IMR-90 (cell line): ENCODE measurements around the gene AGPAT3. TPM values are rescaled to one million over a fixed set of nuclear protein-coding genes. Genes with fewer than 3 reads are reported as not detected.

Source experiments
- ATAC-seq: fragments of 200-7000 bp; cut with Tn5 transposase; 2 replicates; pipeline ENCODE4 v1.9.1; 2020; ENCODE audit warnings: low read depth, mild to moderate bottlenecking, moderate library complexity
- BruUV-seq: library from RNA; stranded (reverse); fragments of 400-500 nt; replicated peaks from 2 replicates; lab custom pipeline; 2021; lab: Mats Ljungman, UMichigan
- CTCF ChIA-PET: fragments of 300-600 bp; formaldehyde crosslinking; extraction: SDS; loops from one replicate; lab custom pipeline; 2021; ENCODE audit warnings: antibody characterized with exemption; lab: Yijun Ruan, JAX
- POLR2A ChIA-PET: fragments of 300-600 bp; sonication (Branson Sonifier 250); formaldehyde crosslinking; loops from one replicate; lab custom pipeline; 2022; ENCODE audit warnings: antibody characterized with exemption; ENCODE audit not compliant: unreplicated experiment; lab: Charles Lee
- DNase-seq: peaks from one replicate; pipeline ENCODE4 v3.0.0; 2013
- H2AFZ ChIP-seq: replicated peaks from 2 replicates; pipeline ENCODE3; 2013; ENCODE audit warnings: low read length, mild to moderate bottlenecking; ENCODE audit not compliant: poor library complexity
- H2AK5ac ChIP-seq: 2 replicates; pipeline ENCODE4 v1.6.1; 2013; ENCODE audit warnings: low read depth, low read length, inconsistent platforms
- H2AK9ac ChIP-seq: replicated peaks from 2 replicates; pipeline ENCODE3; 2013; ENCODE audit warnings: mild to moderate bottlenecking, low read depth, low read length, moderate library complexity; ENCODE audit not compliant: poor library complexity
- H2BK120ac ChIP-seq: 2 replicates; pipeline ENCODE4 v1.6.1; 2013; ENCODE audit warnings: low read depth, low read length, inconsistent platforms
- H2BK15ac ChIP-seq: 3 replicates; pipeline ENCODE4 v1.6.1; 2013; ENCODE audit warnings: low read depth, low read length, inconsistent platforms
- H2BK20ac ChIP-seq: 2 replicates; pipeline ENCODE4 v1.6.1; 2013; ENCODE audit warnings: low read depth, mild to moderate bottlenecking, inconsistent platforms, low read length, moderate library complexity
- H2BK5ac ChIP-seq: 2 replicates; pipeline ENCODE4 v1.6.1; 2013; ENCODE audit warnings: mild to moderate bottlenecking, low read depth, low read length, inconsistent platforms; ENCODE audit not compliant: poor library complexity, severe bottlenecking
- H3K14ac ChIP-seq: replicated peaks from 2 replicates; pipeline ENCODE4 v1.6.1; 2013; ENCODE audit warnings: low read depth, low read length, inconsistent platforms
- H3K18ac ChIP-seq: 2 replicates; pipeline ENCODE4 v1.6.1; 2013; ENCODE audit warnings: low read depth, low read length, control low read depth
- H3K23ac ChIP-seq: 2 replicates; pipeline ENCODE4 v1.6.1; 2013; ENCODE audit warnings: low read depth, low read length, inconsistent platforms
- H3K27ac ChIP-seq: 2 replicates; pipeline ENCODE4 v1.5.1; 2013; ENCODE audit warnings: mild to moderate bottlenecking, control low read depth, low read length; ENCODE audit not compliant: insufficient read depth
- H3K27me3 ChIP-seq: 2 replicates; pipeline ENCODE4 v1.6.1; 2013; ENCODE audit warnings: low read length; ENCODE audit not compliant: control insufficient read depth, insufficient read depth
- H3K36me3 ChIP-seq: 2 replicates; pipeline ENCODE4 v1.6.1; 2013; ENCODE audit warnings: low read length, mixed read lengths; ENCODE audit not compliant: control insufficient read depth, insufficient read depth
- H3K4ac ChIP-seq: 2 replicates; pipeline ENCODE4 v1.6.1; 2013; ENCODE audit warnings: low read depth, low read length, inconsistent platforms
- H3K4me1 ChIP-seq: 2 replicates; pipeline ENCODE4 v1.6.1; 2013; ENCODE audit warnings: low read length, mixed read lengths; ENCODE audit not compliant: control insufficient read depth, insufficient read depth
- H3K4me2 ChIP-seq: 2 replicates; pipeline ENCODE4 v1.6.1; 2013; ENCODE audit warnings: low read depth, mild to moderate bottlenecking, control low read depth, low read length, moderate library complexity
- H3K4me3 ChIP-seq: 2 replicates; pipeline ENCODE4 v1.5.1; 2013; ENCODE audit warnings: low read depth, mild to moderate bottlenecking, control low read depth, low read length, moderate library complexity; ENCODE audit not compliant: insufficient read depth
- H3K56ac ChIP-seq: 2 replicates; pipeline ENCODE4 v1.6.1; 2013; ENCODE audit warnings: low read length, inconsistent platforms; ENCODE audit not compliant: insufficient read depth; ENCODE audit errors: extremely low read depth
- H3K79me1 ChIP-seq, 2 experiments: 2 replicates each; pipeline ENCODE4 v1.6.1; 2013; ENCODE audit warnings: low read length in 2 of 2, inconsistent platforms in 1 of 2, low read depth in 1 of 2
- H3K9ac ChIP-seq: 2 replicates; pipeline ENCODE4 v1.6.1; 2013; ENCODE audit warnings: low read depth, low read length, control low read depth
- H3K9me1 ChIP-seq: 2 replicates; pipeline ENCODE4 v1.6.1; 2013; ENCODE audit warnings: low read length, inconsistent platforms; ENCODE audit not compliant: insufficient read depth
- H3K9me3 ChIP-seq: 2 replicates; pipeline ENCODE4 v1.6.1; 2013; ENCODE audit warnings: low read length; ENCODE audit not compliant: control insufficient read depth, insufficient read depth
- H4K20me1 ChIP-seq: 2 replicates; pipeline ENCODE4 v1.6.1; 2013; ENCODE audit warnings: low read length, inconsistent platforms; ENCODE audit not compliant: insufficient read depth
- H4K5ac ChIP-seq: 2 replicates; pipeline ENCODE4 v1.6.1; 2013; ENCODE audit warnings: mild to moderate bottlenecking, low read depth, low read length, control low read depth
- H4K8ac ChIP-seq, 2 experiments: 2 replicates each; pipeline ENCODE4 v1.6.1; 2013; ENCODE audit warnings: low read depth in 2 of 2, low read length in 2 of 2, control low read depth in 1 of 2, inconsistent platforms in 1 of 2
- H4K91ac ChIP-seq: 2 replicates; pipeline ENCODE4 v1.6.1; 2013; ENCODE audit warnings: low read depth, low read length, inconsistent platforms; ENCODE audit not compliant: insufficient read depth
- BHLHE40 ChIP-seq: fragments of 150-350 bp; IDR thresholded peaks from 2 replicates; pipeline ENCODE4 v1.6.1; 2016; ENCODE audit warnings: mild to moderate bottlenecking, low read depth, low read length
- CEBPB ChIP-seq: IDR thresholded peaks from 2 replicates; pipeline ENCODE4 v1.6.1; 2012; ENCODE audit warnings: low read depth, low read length, improper control_type of control experiment
- CHD1 ChIP-seq: IDR thresholded peaks from 2 replicates; pipeline ENCODE4 v1.6.1; 2012; ENCODE audit warnings: low read depth, low read length, improper control_type of control experiment
- ELK1 ChIP-seq: fragments of 150-350 bp; IDR thresholded peaks from 2 replicates; pipeline ENCODE4 v1.6.1; 2016; ENCODE audit warnings: low read depth, mild to moderate bottlenecking, low read length, moderate library complexity, borderline replicate concordance
- FOS ChIP-seq: fragments of 150-350 bp; IDR thresholded peaks from 2 replicates; pipeline ENCODE4 v1.6.1; 2016; ENCODE audit warnings: low read depth, low read length
- MAFK ChIP-seq: IDR thresholded peaks from 2 replicates; pipeline ENCODE4 v1.6.1; 2012; ENCODE audit warnings: low read depth, low read length, improper control_type of control experiment
- MAZ ChIP-seq: IDR thresholded peaks from 2 replicates; pipeline ENCODE4 v1.6.1; 2012; ENCODE audit warnings: low read depth, mild to moderate bottlenecking, low read length, improper control_type of control experiment, moderate library complexity, borderline replicate concordance
- MXI1 ChIP-seq: IDR thresholded peaks from 2 replicates; pipeline ENCODE4 v1.6.1; 2012; ENCODE audit warnings: low read depth, mild to moderate bottlenecking, low read length, moderate library complexity, borderline replicate concordance
- NFE2L2 ChIP-seq: fragments of 150-350 bp; IDR thresholded peaks from 2 replicates; pipeline ENCODE4 v1.6.1; 2016; ENCODE audit warnings: low read depth, mild to moderate bottlenecking, low read length
- POLR2A ChIP-seq: IDR thresholded peaks from 2 replicates; pipeline ENCODE4 v1.6.1; 2012; ENCODE audit warnings: mild to moderate bottlenecking, low read depth, low read length
- RAD21 ChIP-seq: IDR thresholded peaks from 2 replicates; pipeline ENCODE4 v1.6.1; 2012; ENCODE audit warnings: low read length, improper control_type of control experiment
- RCOR1 ChIP-seq: IDR thresholded peaks from 2 replicates; pipeline ENCODE4 v1.6.1; 2012; ENCODE audit warnings: mild to moderate bottlenecking, low read length, improper control_type of control experiment; ENCODE audit not compliant: insufficient replicate concordance
- RFX5 ChIP-seq: IDR thresholded peaks from 2 replicates; pipeline ENCODE4 v1.8.0; 2012; ENCODE audit warnings: low read depth, mild to moderate bottlenecking, low read length, moderate library complexity
- SMC3 ChIP-seq: fragments of 150-350 bp; IDR thresholded peaks from 2 replicates; pipeline ENCODE4 v1.6.1; 2016; ENCODE audit warnings: low read depth, mild to moderate bottlenecking, antibody characterized with exemption, low read length, moderate library complexity
- WGBS, 2 experiments: methylation state at CpG; one replicate each; pipeline versions ENCODE4 v1.1.5 to v1.1.7; 2013; ENCODE audit warnings: missing lambda C conversion rate in 2 of 2; ENCODE audit not compliant: insufficient read length in 1 of 2; ENCODE audit errors: extremely low coverage in 2 of 2; 5-methylcytosine and 5-hydroxymethylcytosine counted together
- dilution Hi-C: fragments of 300-500 bp; cut with HindIII; formaldehyde crosslinking; loops from one replicate; pipeline ENCODE4 v1.14.3; 2018; ENCODE audit warnings: low sequenced_read_pairs; ENCODE audit not compliant: unreplicated experiment
- in situ Hi-C: fragments of 300-500 bp; cut with MboI; formaldehyde crosslinking; loops from 3 replicates; pipeline ENCODE4 v1.14.3; 2019; ENCODE audit warnings: low sequenced_read_pairs, inconsistent platforms, mixed read lengths
- intact Hi-C: fragments of 100-400 bp; cut with micrococcal nuclease; formaldehyde crosslinking; loops from 2 replicates; pipeline ENCODE4 v1.10.0; 2022
- polyA plus RNA-seq, 3 experiments: library from polyadenylated mRNA; depleted of rRNA; stranded (reverse); fragments of >200 nt; gene quantifications; 2 replicates each; pipeline ENCODE4 v1.2.3, GENCODE V29; 2012; ENCODE audit warnings: low replicate concordance in 1 of 3
- total RNA-seq: library from RNA; depleted of rRNA; stranded (reverse); fragments of >200 nt; gene quantifications from 2 replicates; pipeline ENCODE4 v1.2.3, GENCODE V29; 2012
- TF ChIP-seq, protein P1 (sequence below): fragments of 150-350 bp; IDR thresholded peaks from 2 replicates; pipeline ENCODE4 v1.6.1; 2017; ENCODE audit warnings: mild to moderate bottlenecking, antibody characterized with exemption, low read length, low read depth
- TF ChIP-seq, protein P2 (sequence below): conservative IDR thresholded peaks from 2 replicates; pipeline ENCODE4 v1.5.1; 2012; ENCODE audit warnings: mild to moderate bottlenecking, low read depth, low read length, improper control_type of control experiment

The AGPAT3 gene
- total and polyA plus RNA-seq, 2 of the 4 experiments (the other 2 are of a cell fraction), result 27.1 to 38.7 TPM

DNA sequence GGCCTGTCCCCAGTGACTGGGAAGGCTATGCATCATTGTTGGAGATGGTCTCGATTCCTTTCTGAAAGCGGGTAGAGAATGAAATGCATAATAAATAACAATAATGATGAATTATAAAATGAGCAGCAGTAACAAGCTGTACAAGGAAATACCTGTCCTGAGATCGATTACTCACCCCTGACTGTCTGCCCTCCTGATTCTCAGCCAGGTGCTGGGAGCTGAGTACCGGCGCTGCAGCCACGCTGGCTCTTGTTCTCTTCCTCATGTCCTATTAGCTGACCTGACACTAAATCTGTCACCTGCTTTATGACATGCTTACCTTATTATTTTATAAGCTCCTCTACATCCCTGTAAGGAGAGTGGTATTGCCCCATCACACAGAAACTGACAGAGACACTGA is 3.4 kb downstream of the AGPAT3 start:
- DNase-seq (no peak), ATAC-seq (no peak)
- no peak overlapping the region for H3K27ac ChIP-seq
- H3K9ac ChIP-seq, result no peak overlapping the region
- H2AFZ ChIP-seq, result no peak overlapping the region
- ChIA-PET POLR2A (no interaction called here), CTCF (no interaction called here)
- H3K56ac ChIP-seq, result no peak overlapping the region
- WGBS, 2 experiments, result no CpG with 5 or more reads among the region's 6 CpGs
- H3K14ac ChIP-seq, result no peak overlapping the region
- H2BK20ac ChIP-seq, result no peak overlapping the region
- no peak overlapping the region for H2BK5ac ChIP-seq
- H2AK5ac ChIP-seq, result no peak overlapping the region
- no peak overlapping the region for H3K4ac ChIP-seq
- peaks cover 12% of the 10 kb centered on the region for H3K4me1 ChIP-seq
- no peak overlapping the region for H3K4me3 ChIP-seq
- H3K9me1 ChIP-seq, result peaks cover 15% of the 10 kb centered on the region; the same call in 1 of the 2 replicates
- H3K23ac ChIP-seq, result peak overlapping the region; percentile 16; the same call in 1 of the 2 replicates
- H2BK15ac ChIP-seq, result no peak overlapping the region
- H4K8ac ChIP-seq, result no peak overlapping the region
- H3K36me3 ChIP-seq, result peaks cover 12% of the 10 kb centered on the region
- H3K9me3 ChIP-seq, result no peaks in the 10 kb centered on the region
- intact Hi-C loops, result no loop called here
- peaks cover 56% of the 10 kb centered on the region for H4K20me1 ChIP-seq
- H3K79me1 ChIP-seq, result peaks cover 30 to 62% of the 10 kb centered on the region in 2 experiments
- in situ Hi-C loops, result no loop called here
- no TSS peak for BruUV-seq
- H3K4me2 ChIP-seq, result no peak overlapping the region
- no peak overlapping the region for H3K18ac ChIP-seq
- dilution Hi-C loops, result no loop called here
- no peak overlapping the region for H2BK120ac ChIP-seq
- no peak for TF ChIP-seq SMC3
- no peak for TF ChIP-seq CEBPB
- TF ChIP-seq RFX5, result no peak
- TF ChIP-seq BHLHE40, result no peak
- no peak for TF ChIP-seq RAD21
- TF ChIP-seq ELK1, result no peak
- TF ChIP-seq FOS, result no peak
- no peak for TF ChIP-seq MXI1
- TF ChIP-seq POLR2A, result no peak
- TF ChIP-seq, protein P1, sequence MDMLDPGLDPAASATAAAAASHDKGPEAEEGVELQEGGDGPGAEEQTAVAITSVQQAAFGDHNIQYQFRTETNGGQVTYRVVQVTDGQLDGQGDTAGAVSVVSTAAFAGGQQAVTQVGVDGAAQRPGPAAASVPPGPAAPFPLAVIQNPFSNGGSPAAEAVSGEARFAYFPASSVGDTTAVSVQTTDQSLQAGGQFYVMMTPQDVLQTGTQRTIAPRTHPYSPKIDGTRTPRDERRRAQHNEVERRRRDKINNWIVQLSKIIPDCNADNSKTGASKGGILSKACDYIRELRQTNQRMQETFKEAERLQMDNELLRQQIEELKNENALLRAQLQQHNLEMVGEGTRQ, result no peak
- TF ChIP-seq MAZ, result no peak
- no peak for TF ChIP-seq MAFK
- TF ChIP-seq RCOR1, result no peak
- TF ChIP-seq CHD1, result no peak
- TF ChIP-seq NFE2L2, result no peak
- TF ChIP-seq, protein P2, sequence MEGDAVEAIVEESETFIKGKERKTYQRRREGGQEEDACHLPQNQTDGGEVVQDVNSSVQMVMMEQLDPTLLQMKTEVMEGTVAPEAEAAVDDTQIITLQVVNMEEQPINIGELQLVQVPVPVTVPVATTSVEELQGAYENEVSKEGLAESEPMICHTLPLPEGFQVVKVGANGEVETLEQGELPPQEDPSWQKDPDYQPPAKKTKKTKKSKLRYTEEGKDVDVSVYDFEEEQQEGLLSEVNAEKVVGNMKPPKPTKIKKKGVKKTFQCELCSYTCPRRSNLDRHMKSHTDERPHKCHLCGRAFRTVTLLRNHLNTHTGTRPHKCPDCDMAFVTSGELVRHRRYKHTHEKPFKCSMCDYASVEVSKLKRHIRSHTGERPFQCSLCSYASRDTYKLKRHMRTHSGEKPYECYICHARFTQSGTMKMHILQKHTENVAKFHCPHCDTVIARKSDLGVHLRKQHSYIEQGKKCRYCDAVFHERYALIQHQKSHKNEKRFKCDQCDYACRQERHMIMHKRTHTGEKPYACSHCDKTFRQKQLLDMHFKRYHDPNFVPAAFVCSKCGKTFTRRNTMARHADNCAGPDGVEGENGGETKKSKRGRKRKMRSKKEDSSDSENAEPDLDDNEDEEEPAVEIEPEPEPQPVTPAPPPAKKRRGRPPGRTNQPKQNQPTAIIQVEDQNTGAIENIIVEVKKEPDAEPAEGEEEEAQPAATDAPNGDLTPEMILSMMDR, result no peak
- H4K91ac ChIP-seq, result no peak overlapping the region
- no peak overlapping the region for H2AK9ac ChIP-seq
- no peaks in the 10 kb centered on the region for H3K27me3 ChIP-seq
- no peak overlapping the region for H4K5ac ChIP-seq
